A673 (cell line): ENCODE data around the gene CD3D. TPM values are rescaled to one million over a fixed set of nuclear protein-coding genes. Genes with fewer than 3 reads are reported as not detected.

Source experiments
- BruUV-seq: library from RNA; stranded (reverse); fragments of 400-500 nt; replicated peaks from 2 replicates; lab custom pipeline; 2021; lab: Mats Ljungman, UMichigan
- CTCF ChIA-PET: fragments of 300-600 bp; sonication (Branson Sonifier 250); formaldehyde crosslinking; loops from one replicate; lab custom pipeline; 2022; ENCODE audit warnings: antibody characterized with exemption; lab: Charles Lee
- POLR2A ChIA-PET: fragments of 300-600 bp; sonication (Branson Sonifier 250); formaldehyde crosslinking; loops from one replicate; lab custom pipeline; 2022; ENCODE audit warnings: antibody characterized with exemption; ENCODE audit not compliant: low non-redundant PET; lab: Charles Lee
- DNase-seq: peaks from one replicate; pipeline ENCODE4 v3.0.0-alpha.2; 2015; ENCODE audit warnings: low spot score
- H3K27ac ChIP-seq: fragments of 200-600 bp; sonication (generic); 2 replicates; pipeline ENCODE4 v1.5.1; 2016; ENCODE audit warnings: mixed run types, low read depth, mild to moderate bottlenecking, mixed read lengths, antibody characterized with exemption, low read length; ENCODE audit not compliant: poor library complexity, severe bottlenecking
- H3K27me3 ChIP-seq: fragments of 200-600 bp; sonication (generic); replicated peaks from 2 replicates; pipeline ENCODE4 v1.6.1; 2017; ENCODE audit warnings: mixed run types, low read depth, mild to moderate bottlenecking, mixed read lengths, antibody characterized with exemption, low read length; ENCODE audit not compliant: insufficient read depth, poor library complexity
- H3K36me3 ChIP-seq: fragments of 200-600 bp; sonication (generic); 2 replicates; pipeline ENCODE4 v1.6.1; 2016; ENCODE audit warnings: mixed run types, mild to moderate bottlenecking, mixed read lengths, antibody characterized with exemption, low read length; ENCODE audit not compliant: insufficient read depth, poor library complexity, severe bottlenecking
- H3K4me1 ChIP-seq: fragments of 200-600 bp; sonication (generic); 2 replicates; pipeline ENCODE4 v1.6.1; 2017; ENCODE audit warnings: mixed run types, mild to moderate bottlenecking, mixed read lengths, antibody characterized with exemption, low read length; ENCODE audit not compliant: insufficient read depth, poor library complexity, severe bottlenecking
- H3K4me3 ChIP-seq: fragments of 200-600 bp; sonication (generic); 2 replicates; pipeline ENCODE4 v1.5.1; 2016; ENCODE audit warnings: low read depth, mixed run types, mild to moderate bottlenecking, mixed read lengths, low read length; ENCODE audit not compliant: poor library complexity, severe bottlenecking
- H3K9me3 ChIP-seq: fragments of 200-600 bp; sonication (generic); 2 replicates; pipeline ENCODE4 v1.6.1; 2016; ENCODE audit warnings: mixed run types, low read depth, mild to moderate bottlenecking, mixed read lengths, antibody characterized with exemption, low read length; ENCODE audit not compliant: poor library complexity, severe bottlenecking
- CTCF ChIP-seq: fragments of 300-800, 200-600 bp; sonication (generic); conservative IDR thresholded peaks from 2 replicates; pipeline ENCODE4 v1.5.1; 2017; ENCODE audit warnings: low read depth, mild to moderate bottlenecking, antibody characterized with exemption, low read length, moderate library complexity, mixed read lengths
- EZH2 ChIP-seq: fragments of 200-600 bp; sonication (generic); IDR thresholded peaks from 2 replicates; pipeline ENCODE4 v1.6.1; 2017; ENCODE audit warnings: borderline replicate concordance, low read depth, mild to moderate bottlenecking, mixed read lengths, antibody characterized with exemption, low read length; ENCODE audit not compliant: poor library complexity, severe bottlenecking
- intact Hi-C: fragments of 100-400 bp; cut with micrococcal nuclease; formaldehyde crosslinking; loops from one replicate; pipeline ENCODE4 v1.10.0; 2022; ENCODE audit not compliant: unreplicated experiment
- total RNA-seq: library from RNA; stranded (reverse); gene quantifications from 2 replicates; pipeline ENCODE4 v1.2.3, GENCODE V29; 2021

CD3D gene
- total RNA-seq, 1 experiment from 2014 or later: not detected

- Histone ChIP-seq H3K36me3 (peaks cover 79% of the 10 kb centered on the region), H3K27ac (no peak overlapping the region), H3K4me1 (no peaks in the 10 kb centered on the region), H3K4me3 (no peak overlapping the region), H3K27me3 (no peaks in the 10 kb centered on the region), H3K9me3 (no peaks in the 10 kb centered on the region)
- POLR2A ChIA-PET: interaction anchor here (0.6 kb wide), 1 partner anchor 1224 kb away, joined by 4 read pairs; no protein-coding TSS in a partner anchor
- CTCF ChIA-PET: no interaction called here
- intact Hi-C loops: no loop called here
- no peak for DNase-seq
- TF ChIP-seq EZH2: no peak
- no peak for TF ChIP-seq CTCF
- BruUV-seq: no TSS peak
Observed at GRCh38 chr11:118380571-118380970, 38.1 kb upstream of the CD3D start.

GRCh38 chr11:118379497-118379896 is 37.0 kb upstream of the CD3D start:
- POLR2A ChIA-PET: interaction anchor here (0.6 kb wide), 1 partner anchor 23 kb away, joined by 5 read pairs; no protein-coding TSS in a partner anchor
- peaks cover 71% of the 10 kb centered on the region for H3K36me3 ChIP-seq
- BruUV-seq: no TSS peak

GRCh38 chr11:118375978-118376377 is 33.5 kb upstream of the CD3D start:
- no peak for DNase-seq
- ChIA-PET CTCF (interaction anchor here (0.6 kb wide), 1 partner anchor 24 kb away, joined by 6 read pairs; no protein-coding TSS in a partner anchor), POLR2A (interaction anchor here (0.6 to 0.7 kb wide), 2 partner anchors 36 to 379 kb away, joined by 3 to 5 read pairs; no protein-coding TSS in a partner anchor)
- no peak overlapping the region for H3K4me3 ChIP-seq
- H3K27ac ChIP-seq: no peak overlapping the region
- H3K9me3 ChIP-seq: no peaks in the 10 kb centered on the region
- BruUV-seq: no TSS peak
- intact Hi-C loops: loop anchor here (5.0 kb wide), 1 partner anchor 111 kb away; no protein-coding TSS in a partner anchor
- H3K36me3 ChIP-seq: peaks cover 69% of the 10 kb centered on the region
- no peaks in the 10 kb centered on the region for H3K4me1 ChIP-seq
- no peak for TF ChIP-seq CTCF
- no peak for TF ChIP-seq EZH2
- H3K27me3 ChIP-seq: no peaks in the 10 kb centered on the region

More at GRCh38 chr11:118379497-118379896, 37.0 kb upstream of the CD3D start:
- H3K4me3 ChIP-seq: no peak overlapping the region
- H3K9me3 ChIP-seq: no peaks in the 10 kb centered on the region
- H3K4me1 ChIP-seq: no peaks in the 10 kb centered on the region
- no peak overlapping the region for H3K27ac ChIP-seq
- no peaks in the 10 kb centered on the region for H3K27me3 ChIP-seq
- CTCF ChIA-PET: no interaction called here
- no peak for DNase-seq
- TF ChIP-seq EZH2 (no peak), CTCF (no peak)
- intact Hi-C loops: loop anchor here (5.0 kb wide), 1 partner anchor 108 kb away; no protein-coding TSS in a partner anchor
